Gastrocnemius medialis (tissue), 4 donors: Measurements from ENCODE around the gene SEMA4C.

Experiments used
- POLR2A ChIP-seq, 2 donors: fragments of 450-650 bp; IDR thresholded peaks; one replicate each; pipeline ENCODE4 v1.6.1; 2017; ENCODE audit warnings: antibody characterized with exemption in 2 of 2, mild to moderate bottlenecking in 2 of 2, moderate library complexity in 2 of 2
- TF ChIP-seq, protein P1 (sequence below), 5 experiments: fragments of 450-650 bp in 3 of 5; fragments of 200-600 bp in 2 of 5; sonication (generic) in 2 of 5; IDR thresholded peaks in 4 of 5; conservative IDR thresholded peaks in 1 of 5; 1 replicate in 4 of 5; 2 replicates in 1 of 5; pipeline ENCODE4 v1.5.1; 2016 to 2019; ENCODE audit warnings: antibody characterized with exemption in 5 of 5, mild to moderate bottlenecking in 3 of 5, moderate library complexity in 3 of 5

DNA sequence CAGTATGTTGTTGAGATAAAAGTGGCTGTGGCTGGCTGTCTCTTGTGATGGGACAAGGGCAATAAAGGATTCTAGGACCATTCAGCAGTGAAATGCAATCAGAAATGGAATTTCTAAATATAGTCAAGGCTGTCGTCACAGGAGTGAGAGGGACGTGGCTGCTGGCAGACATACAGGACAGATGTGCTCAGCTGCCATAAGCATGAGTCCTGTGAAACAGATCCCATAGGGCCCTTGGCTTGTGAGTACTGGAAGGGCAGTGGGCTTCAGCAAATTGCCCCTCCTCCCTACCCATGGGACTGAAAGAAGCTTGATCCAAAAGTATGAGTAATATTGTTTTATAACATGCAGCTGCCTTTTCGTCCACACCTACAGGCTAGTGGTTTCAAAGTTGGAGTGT, 58.0 kb downstream of the SEMA4C start:
- TF ChIP-seq, protein P1, sequence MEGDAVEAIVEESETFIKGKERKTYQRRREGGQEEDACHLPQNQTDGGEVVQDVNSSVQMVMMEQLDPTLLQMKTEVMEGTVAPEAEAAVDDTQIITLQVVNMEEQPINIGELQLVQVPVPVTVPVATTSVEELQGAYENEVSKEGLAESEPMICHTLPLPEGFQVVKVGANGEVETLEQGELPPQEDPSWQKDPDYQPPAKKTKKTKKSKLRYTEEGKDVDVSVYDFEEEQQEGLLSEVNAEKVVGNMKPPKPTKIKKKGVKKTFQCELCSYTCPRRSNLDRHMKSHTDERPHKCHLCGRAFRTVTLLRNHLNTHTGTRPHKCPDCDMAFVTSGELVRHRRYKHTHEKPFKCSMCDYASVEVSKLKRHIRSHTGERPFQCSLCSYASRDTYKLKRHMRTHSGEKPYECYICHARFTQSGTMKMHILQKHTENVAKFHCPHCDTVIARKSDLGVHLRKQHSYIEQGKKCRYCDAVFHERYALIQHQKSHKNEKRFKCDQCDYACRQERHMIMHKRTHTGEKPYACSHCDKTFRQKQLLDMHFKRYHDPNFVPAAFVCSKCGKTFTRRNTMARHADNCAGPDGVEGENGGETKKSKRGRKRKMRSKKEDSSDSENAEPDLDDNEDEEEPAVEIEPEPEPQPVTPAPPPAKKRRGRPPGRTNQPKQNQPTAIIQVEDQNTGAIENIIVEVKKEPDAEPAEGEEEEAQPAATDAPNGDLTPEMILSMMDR (IDR thresholded peaks at IDR 0.05 in 4 of 5, conservative IDR thresholded peaks at IDR 0.05 in 1 of 5) = no peak
- no peak for TF ChIP-seq POLR2A (IDR thresholded peaks at IDR 0.05)
